HCT116 (cell line): ENCODE measurements around the gene ADAM15. TPM values are rescaled to one million over a fixed set of nuclear protein-coding genes. Genes with fewer than 3 reads are reported as not detected.

Source experiments
- ATAC-seq: fragments of 200-7000 bp; cut with Tn5 transposase; 2 replicates; pipeline ENCODE4 v1.9.1; 2020; ENCODE audit warnings: mild to moderate bottlenecking, moderate library complexity
- BruUV-seq: library from RNA; stranded (reverse); fragments of 400-500 nt; replicated peaks from 2 replicates; lab custom pipeline; 2021; lab: Mats Ljungman, UMichigan
- CTCF ChIA-PET: fragments of 300-600 bp; sonication (Branson Sonifier 250); formaldehyde crosslinking; loops from one replicate; lab custom pipeline; 2021; ENCODE audit warnings: antibody characterized with exemption; lab: Charles Lee
- POLR2A ChIA-PET: fragments of 300-600, 350-600 bp; sonication (Branson Sonifier 250); formaldehyde crosslinking; loops from one replicate; lab custom pipeline; 2021; ENCODE audit warnings: antibody characterized with exemption; lab: Charles Lee
- RAD21 ChIA-PET, 2 experiments: fragments of 300-600 bp; sonication (Branson Sonifier 250); formaldehyde crosslinking; loops; one replicate each; lab custom pipeline; 2023; ENCODE audit warnings: low total read pairs in 2 of 2; ENCODE audit not compliant: uncharacterized antibody in 2 of 2, unreplicated experiment in 2 of 2, low non-redundant PET in 1 of 2; lab: Charles Lee
- DNase-seq: peaks from one replicate; pipeline ENCODE4 v3.0.0-alpha.2; 2010; ENCODE audit warnings: low read depth, low spot score
- H2AFZ ChIP-seq: fragments of 200-600 bp; shearing (Covaris generic), sonication (generic); 2 replicates; pipeline ENCODE4 v1.6.1; 2017; ENCODE audit warnings: low read depth, mixed run types, mixed read lengths, antibody characterized with exemption, low read length; ENCODE audit not compliant: poor library complexity, severe bottlenecking
- H3K27ac ChIP-seq: 2 replicates; pipeline ENCODE4 v1.5.1; 2012; ENCODE audit warnings: low read depth, low read length
- H3K27me3 ChIP-seq: fragments of 200-600 bp; sonication (generic); 2 replicates; pipeline ENCODE4 v1.6.1; 2016; ENCODE audit warnings: mixed run types, low read length, mixed read lengths; ENCODE audit not compliant: insufficient read depth
- H3K36me3 ChIP-seq, 2 experiments: fragments of 200-500 bp in 1 of 2; fragments of 200-600 bp in 1 of 2; sonication (Bioruptor generic) in 1 of 2; sonication (generic) in 1 of 2; 2 replicates each; pipeline versions ENCODE4 v1.5.1 to v1.6.1; 2014 to 2016; ENCODE audit warnings: low read length in 2 of 2, inconsistent platforms in 1 of 2, mixed read lengths in 1 of 2, mixed run types in 1 of 2; ENCODE audit not compliant: insufficient read depth in 2 of 2, control insufficient read depth in 1 of 2
- H3K4me1 ChIP-seq, 2 experiments: fragments of 200-600 bp in 1 of 2; sonication (generic) in 1 of 2; 2 replicates each; pipeline versions ENCODE4 v1.5.1 to v1.6.1; 2012 to 2017; ENCODE audit warnings: low read length in 2 of 2, inconsistent platforms in 1 of 2, mild to moderate bottlenecking in 1 of 2, mixed read lengths in 1 of 2, mixed run types in 1 of 2, moderate library complexity in 1 of 2; ENCODE audit not compliant: insufficient read depth in 2 of 2, control insufficient read depth in 1 of 2
- H3K4me2 ChIP-seq: fragments of 200-600 bp; sonication (generic); 2 replicates; pipeline ENCODE4 v1.6.1; 2017; ENCODE audit warnings: mixed run types, low read length, mixed read lengths
- H3K4me3 ChIP-seq, 2 experiments: fragments of 200-600 bp in 1 of 2; sonication (generic) in 1 of 2; replicated peaks in 1 of 2; 2 replicates each; pipeline ENCODE4 v1.5.1; 2011 to 2016; ENCODE audit warnings: low read length in 2 of 2, control low read depth in 1 of 2, low read depth in 1 of 2, mild to moderate bottlenecking in 1 of 2, mixed read lengths in 1 of 2, mixed run types in 1 of 2
- H3K79me2 ChIP-seq: fragments of 200-600 bp; sonication (generic); 2 replicates; pipeline ENCODE4 v1.6.1; 2017; ENCODE audit warnings: mild to moderate bottlenecking, mixed run types, low read length, moderate library complexity, mixed read lengths; ENCODE audit not compliant: insufficient read depth
- H3K9ac ChIP-seq: fragments of 200-600 bp; sonication (generic); 2 replicates; pipeline ENCODE4 v1.6.1; 2016; ENCODE audit warnings: low read length, mixed read lengths
- H3K9me2 ChIP-seq: fragments of 200-600 bp; sonication (generic), shearing (Covaris generic); 2 replicates; pipeline ENCODE4 v1.6.1; 2017; ENCODE audit warnings: mixed run types, mild to moderate bottlenecking, moderate library complexity; ENCODE audit not compliant: insufficient read depth
- H3K9me3 ChIP-seq, 2 experiments: fragments of 200-500 bp in 1 of 2; fragments of 200-600 bp in 1 of 2; sonication (Bioruptor generic) in 1 of 2; sonication (generic) in 1 of 2; 2 replicates each; pipeline ENCODE4 v1.6.1; 2014 to 2017; ENCODE audit warnings: low read length in 2 of 2, mixed read lengths in 2 of 2, inconsistent platforms in 1 of 2, low read depth in 1 of 2, mild to moderate bottlenecking in 1 of 2, mixed run types in 1 of 2, moderate library complexity in 1 of 2; ENCODE audit not compliant: control insufficient read depth in 1 of 2, insufficient read depth in 1 of 2
- H4K20me1 ChIP-seq: fragments of 200-600 bp; sonication (generic), shearing (Covaris generic); 2 replicates; pipeline ENCODE4 v1.6.1; 2017; ENCODE audit warnings: mixed run types, mild to moderate bottlenecking, moderate library complexity; ENCODE audit not compliant: insufficient read depth
- CBX3 ChIP-seq: IDR thresholded peaks from 2 replicates; pipeline ENCODE4 v1.6.1; 2012; ENCODE audit warnings: low read depth
- CEBPB ChIP-seq: IDR thresholded peaks from 2 replicates; pipeline ENCODE4 v1.6.1; 2012; ENCODE audit warnings: low read depth
- EGR1 ChIP-seq: IDR thresholded peaks from 2 replicates; pipeline ENCODE4 v1.6.1; 2012; ENCODE audit warnings: low read depth
- ELF1 ChIP-seq: IDR thresholded peaks from 2 replicates; pipeline ENCODE4 v1.6.1; 2012; ENCODE audit warnings: low read depth, borderline replicate concordance
- EZH2phosphoT487 ChIP-seq: fragments of 200-600 bp; IDR thresholded peaks from 2 replicates; pipeline ENCODE4 v1.6.1; 2018; ENCODE audit warnings: antibody characterized with exemption, borderline replicate concordance
- JUND ChIP-seq: IDR thresholded peaks from 2 replicates; pipeline ENCODE4 v1.6.1; 2012
- RAD21 ChIP-seq: IDR thresholded peaks from 2 replicates; pipeline ENCODE4 v1.6.1; 2012; ENCODE audit warnings: low read depth, mild to moderate bottlenecking
- REST ChIP-seq: IDR thresholded peaks from 2 replicates; pipeline ENCODE4 v1.6.1; 2012; ENCODE audit warnings: low read depth
- SIN3A ChIP-seq: IDR thresholded peaks from 2 replicates; pipeline ENCODE4 v1.6.1; 2012; ENCODE audit warnings: low read depth
- SP1 ChIP-seq: IDR thresholded peaks from 2 replicates; pipeline ENCODE4 v1.6.1; 2012; ENCODE audit warnings: low read depth
- SRF ChIP-seq: IDR thresholded peaks from 2 replicates; pipeline ENCODE4 v1.6.1; 2012; ENCODE audit warnings: low read depth
- TCF7L2 ChIP-seq: IDR thresholded peaks from 2 replicates; pipeline ENCODE4 v1.7.0; 2011; ENCODE audit warnings: borderline replicate concordance, inconsistent platforms; ENCODE audit not compliant: insufficient read depth, insufficient read length; ENCODE audit errors: extremely low read depth
- YY1 ChIP-seq: IDR thresholded peaks from 2 replicates; pipeline ENCODE4 v1.6.1; 2011; ENCODE audit warnings: low read length, low read depth, moderate library complexity, mild to moderate bottlenecking; ENCODE audit not compliant: insufficient replicate concordance; ENCODE audit errors: extremely low read depth
- ZFX ChIP-seq: fragments of 450-650 bp; IDR thresholded peaks from 2 replicates; pipeline ENCODE4 v1.6.1; 2017
- ZNF274 ChIP-seq: fragments of 200-500 bp; sonication (Bioruptor generic); IDR thresholded peaks from 2 replicates; pipeline ENCODE4 v1.6.1; 2014; ENCODE audit warnings: mild to moderate bottlenecking, low read depth, low read length, inconsistent platforms
- intact Hi-C: fragments of 100-400 bp; cut with micrococcal nuclease; formaldehyde crosslinking; loops from 2 replicates; pipeline ENCODE4 v1.10.0; 2022
- total RNA-seq: library from RNA; stranded (reverse); gene quantifications from one replicate; pipeline ENCODE4 v1.2.1, GENCODE V29; 2021; ENCODE audit not compliant: unreplicated experiment
- TF ChIP-seq, protein P1 (sequence below): IDR thresholded peaks from 2 replicates; pipeline ENCODE4 v1.6.1; 2012

Gene ADAM15
- total RNA-seq, 1 experiment from 2014 or later: 149 TPM

DNA sequence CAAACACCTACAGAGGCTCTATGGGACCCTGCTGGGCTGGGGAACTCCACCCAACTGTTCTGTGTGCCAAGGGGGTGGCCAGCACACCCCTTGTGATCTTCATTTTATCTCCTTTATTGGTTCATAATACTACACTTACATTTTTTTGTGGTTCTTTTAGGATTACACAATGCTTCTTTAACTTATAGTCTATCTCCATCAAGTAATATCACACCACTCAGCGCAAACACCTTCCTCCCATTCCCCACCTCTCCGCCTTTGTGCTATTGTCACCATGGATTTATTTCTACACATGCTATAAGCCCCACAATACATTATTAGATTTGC is 43.5 kb downstream of the ADAM15 start (continued):
- no peak for TF ChIP-seq REST
- TF ChIP-seq SRF: no peak
- TF ChIP-seq, protein P1, sequence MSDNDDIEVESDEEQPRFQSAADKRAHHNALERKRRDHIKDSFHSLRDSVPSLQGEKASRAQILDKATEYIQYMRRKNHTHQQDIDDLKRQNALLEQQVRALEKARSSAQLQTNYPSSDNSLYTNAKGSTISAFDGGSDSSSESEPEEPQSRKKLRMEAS: no peak
- no peak for TF ChIP-seq EZH2phosphoT487
- no peak for TF ChIP-seq SP1
- TF ChIP-seq CBX3: no peak
- no peak for TF ChIP-seq ZFX
- no peak for TF ChIP-seq RAD21
- no peak for TF ChIP-seq SIN3A

- Histone ChIP-seq H2AFZ (no peak overlapping the region), H3K4me2 (no peak overlapping the region), H3K36me3 (no peaks in the 10 kb centered on the region), H3K4me1 (peaks cover 3 to 5% of the 10 kb centered on the region in 2 experiments; a peak in 3 of 4 replicates), H3K9me2 (no peaks in the 10 kb centered on the region), H4K20me1 (no peaks in the 10 kb centered on the region), H3K4me3 (no peak overlapping the region), H3K27me3 (no peaks in the 10 kb centered on the region), H3K9ac (no peak overlapping the region), H3K27ac (no peak overlapping the region), H3K9me3 (no peaks in the 10 kb centered on the region), H3K79me2 (no peaks in the 10 kb centered on the region)
- no TSS peak for BruUV-seq
- CTCF ChIA-PET: interaction anchor here (0.9 to 1.7 kb wide), 2 partner anchors 8 to 74 kb away, joined by 3 to 6 read pairs; partner anchors contain the start of gene KRTCAP2
- intact Hi-C loops: loop anchor here (10.0 kb wide), 1 partner anchor 495 kb away; no protein-coding TSS in a partner anchor
- ATAC-seq (no peak), DNase-seq (no peak)
- RAD21 ChIA-PET: no interaction called here
- POLR2A ChIA-PET: no interaction called here
- TF ChIP-seq JUND: no peak
- TF ChIP-seq, protein P1: no peak
- no peak for TF ChIP-seq CEBPB
- TF ChIP-seq SIN3A: no peak
- TF ChIP-seq REST: no peak
- no peak for TF ChIP-seq CBX3
- no peak for TF ChIP-seq EGR1
- no peak for TF ChIP-seq YY1
- TF ChIP-seq ZNF274: no peak
- no peak for TF ChIP-seq RAD21
- no peak for TF ChIP-seq TCF7L2
- TF ChIP-seq ELF1: no peak
- TF ChIP-seq ZFX: no peak
Measured at GRCh38 chr1:155099331-155099730, 48.2 kb downstream of the ADAM15 start.
